NOMO-1 treated with dmso at 0.1 percent for 144 hours (cell line): Measurements from ENCODE around the gene RGS17.
A peak's percentile ranks its signal among the peaks of the same experiment; 100 is the strongest.
"Not testable (repeated sequence)": the region's sequence is repeated elsewhere in the genome, so short reads cannot be mapped to it uniquely, and the experiment has no call there.

Experiments used
- DNase-seq: peaks from one replicate; lab custom pipeline; 2025; ENCODE audit not compliant: unreplicated experiment; lab: John Stamatoyannopoulos, UW

RGS17 gene

DNA sequence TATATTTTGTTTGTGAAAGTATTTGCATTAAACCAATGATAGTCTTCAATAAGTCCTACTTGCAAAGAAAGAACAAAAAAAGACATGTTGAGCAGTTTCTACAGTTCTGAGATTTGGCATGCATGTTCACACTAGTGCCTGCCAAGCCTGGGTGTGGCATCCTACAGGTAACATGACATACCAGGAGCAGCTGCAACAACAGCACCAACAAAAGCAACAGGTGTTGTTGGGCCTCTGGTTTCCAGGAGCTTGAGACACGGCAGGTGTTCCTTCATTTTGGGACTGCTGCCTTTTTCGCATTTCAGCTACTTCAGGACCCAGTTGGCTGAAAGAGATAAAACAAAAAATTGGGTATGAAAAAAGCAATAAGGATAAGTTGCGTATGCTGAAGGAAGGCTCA is 87.4 kb downstream of the RGS17 start:
- no peak for DNase-seq

DNA sequence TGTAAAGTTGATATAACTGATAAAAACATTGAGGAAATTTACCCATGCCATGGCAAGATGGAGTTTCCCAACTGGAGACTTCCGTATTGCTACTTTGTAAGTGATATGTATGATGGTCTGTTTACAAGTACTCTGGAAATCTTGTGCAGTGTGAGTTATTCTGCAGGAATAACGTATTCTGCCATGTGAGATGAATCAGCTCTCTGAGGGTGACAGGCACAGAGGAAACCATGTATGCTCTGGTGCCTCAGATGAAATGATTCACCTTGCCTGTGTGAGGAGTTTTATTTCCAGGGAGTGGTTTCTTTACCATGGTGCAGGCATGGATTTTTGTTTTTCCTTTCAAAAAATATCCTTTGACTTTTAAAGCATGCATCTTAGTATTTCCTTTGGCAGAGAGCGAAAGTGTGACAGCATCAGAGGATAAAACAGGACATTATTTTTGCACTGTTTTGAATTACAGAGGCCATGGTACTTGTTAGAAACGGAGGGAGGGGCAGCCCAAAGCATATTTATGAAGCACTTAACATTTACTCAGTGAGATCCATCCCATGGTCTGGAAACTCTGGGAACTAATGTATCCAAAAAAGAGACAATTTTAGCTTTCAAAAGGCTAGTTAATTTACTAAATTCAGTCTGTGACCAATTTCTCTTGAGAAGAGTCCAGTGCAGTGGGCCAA is 92.6 kb downstream of the RGS17 start:
- DNase-seq, result no peak

DNA sequence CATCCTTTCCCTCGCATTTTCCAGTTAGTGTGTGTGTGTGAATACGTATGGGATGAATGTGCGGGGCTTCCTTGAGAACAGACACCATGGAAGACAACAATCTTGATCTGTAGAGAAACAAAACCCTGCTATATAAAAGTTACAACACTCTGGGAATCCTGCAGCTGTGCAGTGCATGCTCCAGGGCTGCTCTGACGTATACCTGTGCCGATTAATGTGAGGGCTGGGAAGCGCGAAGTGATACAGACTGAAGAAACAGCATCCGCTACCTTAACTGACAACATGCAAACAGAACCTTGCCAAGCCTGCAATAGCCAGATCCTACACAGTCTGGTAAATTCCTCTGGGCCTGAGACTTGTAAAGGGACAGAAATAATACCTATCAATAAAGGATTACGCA is 96.9 kb downstream of the RGS17 start:
- no peak for DNase-seq

DNA sequence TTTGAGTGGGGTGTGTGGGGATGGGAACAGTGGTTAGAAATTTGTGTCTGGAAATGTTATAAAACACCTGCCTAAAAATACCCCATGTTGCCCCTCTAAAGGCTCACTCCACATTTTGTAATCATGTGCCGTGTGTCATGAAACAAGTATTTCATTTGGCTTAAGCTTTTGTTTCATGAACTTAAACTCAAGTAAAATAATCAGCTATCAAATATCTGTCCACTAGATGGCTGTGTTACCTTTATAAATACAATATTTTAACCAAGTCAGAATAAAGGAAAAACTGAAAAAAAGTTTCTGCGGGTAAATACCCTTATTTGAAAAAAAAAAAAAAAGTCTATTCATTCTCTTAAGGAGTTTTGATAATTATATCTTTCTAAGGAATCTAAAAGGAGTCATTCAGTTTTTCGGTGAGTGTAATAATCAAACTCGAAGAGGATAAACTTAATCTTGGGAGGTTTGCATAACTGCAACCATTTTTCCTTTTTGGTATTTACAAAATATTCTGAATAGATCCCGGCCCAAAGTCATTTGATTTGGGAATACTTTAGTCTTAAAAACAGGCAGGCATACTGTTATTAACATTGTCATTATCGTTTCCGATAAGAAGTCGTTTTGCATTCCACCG is 98.7 kb downstream of the RGS17 start:
- DNase-seq, result no peak

DNA sequence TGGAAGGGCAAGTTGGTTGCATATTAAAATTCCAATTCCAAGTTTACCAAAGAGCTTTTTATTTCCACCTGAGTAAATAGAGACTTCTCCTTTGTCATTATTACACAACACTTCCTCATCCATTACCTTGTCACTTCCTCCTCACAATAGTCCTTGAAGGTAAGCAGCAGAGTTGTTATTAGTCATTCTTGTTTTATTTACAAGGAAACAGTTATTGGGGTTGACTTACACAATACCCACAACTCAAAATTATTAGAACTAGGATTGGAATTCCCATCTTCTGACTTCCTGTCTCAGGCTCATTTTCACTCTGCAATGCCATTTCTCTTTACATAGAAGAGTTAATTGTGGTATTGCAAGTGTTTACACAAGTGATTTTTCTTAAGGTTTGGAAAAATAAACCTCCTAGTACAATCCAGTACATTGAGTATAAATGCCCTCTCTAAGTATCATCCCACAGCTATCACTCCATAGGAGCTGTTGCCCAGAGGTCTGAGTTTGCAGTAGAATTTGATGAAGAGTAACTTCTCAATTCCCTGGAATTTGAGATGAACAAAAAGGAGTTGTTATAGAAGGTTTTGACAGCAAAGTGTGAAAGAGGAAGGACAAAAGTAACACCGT is 99.6 kb downstream of the RGS17 start:
- DNase-seq, result no peak

DNA sequence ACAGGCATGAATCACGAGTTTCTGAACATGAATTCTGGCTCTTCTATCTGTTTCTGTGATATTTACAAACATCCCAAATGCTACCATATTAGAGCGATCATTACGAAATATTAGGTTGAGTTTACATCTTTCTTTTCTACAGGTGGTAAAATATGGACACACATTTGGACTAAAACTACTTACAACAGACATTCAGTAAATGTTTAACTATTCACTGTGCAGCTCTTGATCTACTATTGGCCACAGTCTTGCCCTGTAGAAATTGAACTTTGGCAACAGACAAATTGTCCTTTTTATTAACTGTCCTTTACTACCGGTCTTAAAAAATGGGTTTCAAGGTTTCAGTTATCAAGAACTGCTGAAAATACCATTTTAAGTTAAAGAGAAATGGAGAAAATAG is 102.1 kb downstream of the RGS17 start:
- DNase-seq, result no peak

DNA sequence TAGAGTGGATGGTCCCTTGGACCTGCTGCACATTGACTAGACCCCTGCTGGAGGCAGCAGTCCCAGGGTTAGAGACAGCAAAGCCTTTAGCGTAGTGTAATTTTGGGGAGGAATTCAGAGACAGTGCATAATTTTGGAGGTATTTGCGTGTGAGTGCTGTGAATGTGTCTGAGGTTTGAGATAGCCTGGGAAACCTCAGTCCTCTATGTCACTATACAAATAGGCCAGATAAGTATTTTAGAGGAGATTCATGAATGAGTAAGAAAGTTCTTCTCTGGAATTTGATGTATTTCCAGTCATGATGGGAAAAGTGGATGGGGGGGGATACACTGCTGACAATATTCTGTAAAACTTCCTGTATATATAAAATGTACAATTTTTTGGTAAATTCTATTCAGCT is 102.8 kb downstream of the RGS17 start:
- DNase-seq, result no peak

DNA sequence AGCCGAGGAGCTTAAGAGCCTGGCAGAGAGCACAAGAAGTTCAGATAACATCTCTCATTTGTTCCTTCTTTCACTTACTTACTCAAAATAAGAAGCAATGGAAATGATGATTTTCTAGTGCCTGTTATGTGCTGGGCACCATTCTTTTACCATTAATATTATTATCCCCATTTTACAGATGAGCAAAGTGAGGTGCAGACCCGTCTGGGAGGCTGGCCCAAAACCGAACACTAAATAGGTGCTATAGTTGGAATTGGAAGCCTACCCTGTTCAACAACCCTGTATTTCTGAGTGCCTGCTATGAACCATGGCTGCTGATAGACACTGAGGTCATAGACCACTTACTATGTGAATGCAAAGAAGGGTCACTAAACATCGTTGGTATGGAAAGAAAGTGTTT is 103.6 kb downstream of the RGS17 start:
- DNase-seq, result no peak

DNA sequence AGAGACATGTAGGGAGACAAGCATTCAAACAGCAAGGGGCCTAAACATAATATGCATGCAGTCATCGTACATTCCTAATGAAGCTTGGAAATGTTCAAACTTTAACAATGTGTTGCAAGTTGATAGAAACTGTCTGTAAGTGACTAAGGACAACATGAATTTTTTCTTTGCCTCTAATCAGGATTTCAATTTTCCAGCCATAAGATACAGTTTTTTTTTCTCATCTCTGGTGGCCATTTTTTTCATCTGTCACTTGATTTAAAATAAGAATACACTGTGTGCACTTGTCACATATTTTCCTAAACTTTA is 106.4 kb downstream of the RGS17 start:
- no peak for DNase-seq

DNA sequence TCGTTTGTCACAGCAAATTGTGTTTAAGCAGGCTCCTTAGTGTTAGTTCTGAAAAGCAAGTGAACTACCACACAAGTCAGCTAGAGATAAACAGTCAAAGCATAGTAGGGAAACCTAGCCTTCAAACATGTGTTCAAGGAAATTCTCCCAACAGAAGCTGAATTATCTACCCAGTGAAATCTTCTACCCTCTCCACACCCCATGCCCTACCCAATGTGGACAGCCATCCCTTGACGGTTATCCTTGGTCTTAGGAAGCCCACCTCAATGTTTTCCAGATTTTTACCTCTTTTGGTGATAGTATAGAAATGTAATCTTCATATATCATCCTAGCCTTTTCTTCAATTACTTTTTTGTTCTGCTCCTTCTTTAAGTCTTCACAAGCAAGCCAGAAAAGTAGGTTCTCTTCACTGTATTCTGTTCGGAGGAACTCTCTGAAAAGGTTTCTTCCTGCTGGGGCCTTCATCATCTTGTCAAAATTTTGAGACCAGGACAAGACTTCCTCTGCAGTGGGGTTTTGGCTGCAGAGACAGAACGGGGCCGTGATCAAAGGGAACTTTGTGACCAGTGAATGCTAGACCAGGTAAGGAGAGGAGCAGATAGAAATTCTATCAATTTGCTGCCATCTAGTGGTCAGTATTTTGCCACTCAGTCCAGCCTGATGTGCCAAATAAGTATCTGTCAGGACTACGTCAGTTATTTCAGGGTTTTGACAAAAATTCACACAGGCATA is 106.9 kb downstream of the RGS17 start:
- no peak for DNase-seq

DNA sequence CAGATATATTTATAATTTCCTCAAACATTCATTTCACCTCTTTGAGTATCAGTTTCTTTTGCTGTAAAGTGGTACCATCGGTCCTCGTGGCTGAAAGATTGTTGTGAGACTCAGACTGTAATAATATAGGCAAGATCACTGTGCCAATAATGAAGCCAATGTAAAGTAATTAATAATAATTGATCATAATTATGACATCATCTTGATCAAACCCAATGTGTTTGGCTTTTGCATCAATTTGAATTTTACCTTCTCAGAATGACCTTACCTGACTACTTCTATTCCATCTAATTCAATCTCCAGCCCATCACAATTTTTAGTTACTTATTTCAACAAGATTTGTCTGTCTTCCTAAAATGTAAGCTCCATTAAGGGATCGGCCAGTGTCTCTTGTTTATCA is 112.7 kb downstream of the RGS17 start:
- DNase-seq, result no peak

DNA sequence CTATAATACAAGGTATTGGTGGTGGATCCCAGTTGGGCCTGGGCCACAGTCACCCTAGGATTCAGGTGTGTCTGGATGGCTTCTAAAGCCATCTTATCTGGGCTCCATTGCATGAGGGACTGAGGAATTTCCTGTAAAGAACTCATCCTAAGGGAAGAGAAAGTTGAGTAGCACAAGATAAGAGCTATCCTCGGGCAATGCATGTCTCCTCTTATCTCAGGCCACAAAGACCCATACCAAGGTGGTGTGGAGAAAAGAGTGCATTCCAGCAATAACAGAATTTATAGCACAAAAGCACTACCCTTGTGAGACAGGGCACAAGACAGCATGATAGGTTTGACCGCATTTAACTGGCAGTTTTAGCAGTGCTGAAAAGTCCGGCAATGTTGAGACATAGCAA is 114.2 kb downstream of the RGS17 start:
- no peak for DNase-seq

DNA sequence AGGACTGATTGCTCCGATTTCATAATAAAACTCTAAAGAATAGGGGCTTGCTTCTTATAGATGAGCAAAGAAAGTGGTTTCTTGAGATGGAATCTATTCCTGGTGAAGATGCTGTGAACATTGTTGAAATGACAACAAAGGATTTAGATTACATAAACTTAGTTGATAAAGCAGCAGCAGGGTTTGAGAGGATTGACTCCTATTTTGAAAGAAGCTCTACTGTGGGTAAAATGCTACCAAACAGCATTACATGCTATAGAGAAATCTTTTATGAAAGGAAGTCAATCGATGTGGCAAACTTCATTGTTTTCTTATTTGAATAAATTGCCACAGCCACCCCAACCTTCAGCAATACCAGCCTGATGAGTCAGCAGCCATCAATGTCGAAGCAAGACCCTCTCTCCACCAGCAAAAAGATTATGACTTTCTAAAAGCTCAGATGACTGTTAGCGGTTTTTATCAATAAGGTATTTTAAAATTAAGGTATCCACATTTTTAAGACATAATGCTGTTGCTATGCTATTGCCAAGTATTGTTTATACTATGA is 115.9 kb downstream of the RGS17 start:
- no peak for DNase-seq

DNA sequence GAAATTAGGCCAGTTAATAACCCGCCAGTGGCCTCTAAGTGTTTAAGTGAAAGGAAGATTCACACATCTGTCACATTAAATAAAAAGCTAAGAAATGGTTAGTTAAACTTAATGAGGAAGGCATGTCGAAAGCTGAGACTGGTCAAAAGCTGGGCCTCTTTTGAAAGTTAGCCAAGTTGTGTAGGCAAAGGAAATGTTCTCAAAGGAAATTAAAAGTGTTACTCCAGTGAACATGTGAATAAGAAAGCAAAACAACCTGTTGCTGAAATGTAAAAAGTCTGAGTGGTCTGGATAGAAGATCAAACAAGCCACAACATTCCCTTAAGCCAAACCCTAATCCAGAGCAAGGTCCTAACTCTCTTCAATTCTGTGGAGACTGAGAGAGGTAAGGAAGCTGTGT is 117.6 kb downstream of the RGS17 start:
- no peak for DNase-seq

DNA sequence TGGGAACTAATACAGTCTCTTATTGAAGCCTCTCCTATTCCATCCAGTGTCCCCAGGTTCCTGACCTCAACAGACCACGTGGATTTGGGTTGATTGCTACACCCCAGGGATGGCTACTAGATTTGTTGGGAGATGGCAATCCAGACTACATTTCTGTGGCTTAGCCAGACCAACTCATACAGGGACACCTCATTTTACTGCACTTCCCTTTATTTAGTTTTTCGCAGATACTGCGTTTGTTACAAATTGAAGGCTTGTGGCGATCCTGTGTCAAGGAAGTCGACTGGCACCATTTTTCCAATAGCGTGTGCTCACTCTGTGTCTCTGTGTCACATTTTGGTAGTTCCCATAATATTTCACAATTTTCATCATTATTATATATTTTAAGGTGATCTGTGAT is 118.2 kb downstream of the RGS17 start:
- no peak for DNase-seq

DNA sequence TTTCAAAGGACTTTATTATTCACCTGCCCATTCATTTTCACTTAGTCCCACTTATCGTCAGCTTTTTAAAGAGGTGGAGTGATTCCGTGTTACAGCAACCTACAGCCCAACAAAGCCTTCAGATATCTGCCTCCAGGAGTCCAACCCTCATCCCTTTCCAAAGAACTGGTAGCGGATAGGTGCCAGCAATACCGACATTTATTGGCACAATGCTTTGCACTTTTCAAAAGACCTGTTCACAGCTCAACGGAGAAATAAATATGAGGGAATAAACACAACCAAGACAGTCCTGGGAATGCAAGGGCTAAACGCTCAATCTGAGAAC is 127.8 kb downstream of the RGS17 start:
- no peak for DNase-seq

DNA sequence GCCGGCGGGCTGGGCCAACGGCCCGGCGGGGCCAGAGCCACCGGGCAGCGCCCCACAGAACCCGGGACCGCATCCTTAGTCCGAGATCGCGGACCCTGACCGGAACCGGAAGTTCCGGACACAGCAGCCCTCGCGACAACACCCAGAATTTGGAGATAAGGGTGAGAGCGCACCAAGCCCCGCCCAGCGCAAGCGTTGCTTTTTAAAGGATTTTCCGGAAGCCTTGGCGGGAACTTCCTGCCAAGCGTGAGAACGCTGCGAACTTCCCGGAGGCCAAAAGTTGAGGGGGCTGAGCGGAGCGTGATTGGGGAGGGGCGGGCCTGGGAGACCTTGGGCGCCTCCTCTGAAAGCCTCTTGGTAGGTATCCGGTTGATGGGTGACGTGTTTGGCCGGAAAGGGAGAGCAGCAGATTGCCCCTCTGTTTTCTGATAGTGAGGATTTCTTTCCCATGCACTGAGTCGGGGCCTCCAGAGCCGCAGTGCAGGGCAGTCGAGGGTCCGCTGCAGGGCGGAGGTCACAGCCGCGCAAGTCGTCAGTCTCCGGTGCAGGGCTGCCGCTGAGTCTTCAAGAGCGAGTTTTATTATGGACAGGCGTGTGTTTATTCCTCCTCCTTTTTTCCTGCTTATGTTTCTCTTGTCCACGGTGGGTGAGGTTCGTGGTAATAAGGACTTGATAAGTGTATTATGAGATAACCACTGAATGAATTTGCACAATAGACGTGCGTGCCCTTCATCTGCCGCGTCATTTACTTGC is 128.3 kb downstream of the RGS17 start, which contains the start of gene MTRF1L:
MTRF1L (minus strand) TSS at position 97 of the 753 bp plus-strand sequence; CDS start at position 73, 24 bp downstream.
- DNase-seq, result peak; percentile 91

DNA sequence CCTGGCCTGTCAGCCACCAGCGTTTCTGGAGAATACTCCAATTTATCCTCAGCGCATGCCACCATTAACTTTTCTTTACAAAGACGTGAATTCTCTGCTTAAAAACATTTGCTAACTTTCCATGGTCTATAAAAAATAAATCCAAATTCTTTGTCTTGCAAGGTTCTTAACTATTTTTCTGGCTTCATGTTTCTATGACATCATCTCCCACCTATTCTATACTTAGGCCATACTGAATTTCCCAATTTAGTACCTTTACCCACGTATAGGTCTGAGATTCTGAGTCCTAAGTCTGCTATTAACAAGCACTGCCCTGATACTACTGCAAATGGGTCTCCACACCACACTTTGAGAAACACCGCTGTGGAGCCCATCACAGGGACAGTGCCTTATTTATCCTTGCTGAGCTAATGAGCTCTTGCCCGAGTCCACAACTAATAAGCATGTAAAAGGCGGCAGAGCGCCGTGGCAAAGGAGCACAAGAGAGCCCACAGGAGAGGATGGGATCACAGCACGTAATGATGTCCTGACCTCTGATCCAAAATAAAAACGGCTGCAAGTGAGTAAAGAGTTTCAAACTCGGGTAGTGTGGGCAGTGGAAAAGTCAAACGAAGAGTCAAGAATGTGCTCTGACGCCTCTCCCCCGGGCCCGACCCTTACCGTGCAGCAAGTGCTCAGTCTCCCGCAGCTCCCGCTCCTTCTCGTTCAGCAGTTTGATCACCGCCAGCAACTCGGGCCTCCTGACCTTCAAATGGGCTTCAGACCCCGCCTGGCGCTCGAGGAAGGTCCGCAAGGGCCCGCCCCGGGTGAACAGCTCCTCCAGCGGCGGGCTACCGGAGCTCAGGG is 129.1 kb downstream of the RGS17 start:
- no peak for DNase-seq

DNA sequence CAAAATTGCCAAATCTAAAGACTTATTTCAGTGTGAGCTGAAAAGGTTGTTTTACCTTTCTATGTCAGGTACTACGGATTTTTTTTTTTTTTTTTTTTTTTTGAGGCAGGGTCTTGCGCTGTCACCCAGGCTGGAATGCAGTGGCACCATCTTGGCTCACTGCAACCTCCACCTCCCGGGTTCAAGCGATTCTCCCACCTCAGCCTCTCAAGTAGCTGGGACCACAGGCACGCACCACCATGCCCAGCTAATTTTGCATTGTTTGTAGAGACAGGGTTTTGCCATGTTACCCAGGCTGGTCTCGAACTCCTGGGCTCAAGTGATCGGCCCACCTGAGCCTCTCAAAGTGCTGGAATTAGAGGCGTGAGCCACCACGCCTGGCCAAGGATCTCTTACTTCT is 130.3 kb downstream of the RGS17 start:
- not testable (repeated sequence) for DNase-seq

DNA sequence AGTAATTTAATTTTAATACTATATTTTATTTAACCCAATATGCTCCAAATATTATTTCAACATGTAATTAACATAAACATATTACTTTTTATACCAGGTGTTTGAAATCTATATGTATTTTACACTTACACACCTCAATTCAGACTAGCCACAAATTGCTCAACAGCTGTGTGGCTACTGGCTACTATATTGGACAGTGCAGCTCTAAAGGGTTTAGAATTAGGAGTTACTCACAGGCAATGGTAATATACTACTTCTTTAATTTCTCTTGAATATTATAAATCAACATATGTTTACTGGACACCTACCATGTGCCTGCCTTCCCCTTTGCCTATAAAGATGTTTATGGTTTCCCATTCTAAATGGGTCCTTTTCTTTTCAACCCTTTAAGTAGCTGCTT is 130.8 kb downstream of the RGS17 start:
- no peak for DNase-seq
